ENCODE measurements around the gene PLRG1.

PLRG1 gene

DNA sequence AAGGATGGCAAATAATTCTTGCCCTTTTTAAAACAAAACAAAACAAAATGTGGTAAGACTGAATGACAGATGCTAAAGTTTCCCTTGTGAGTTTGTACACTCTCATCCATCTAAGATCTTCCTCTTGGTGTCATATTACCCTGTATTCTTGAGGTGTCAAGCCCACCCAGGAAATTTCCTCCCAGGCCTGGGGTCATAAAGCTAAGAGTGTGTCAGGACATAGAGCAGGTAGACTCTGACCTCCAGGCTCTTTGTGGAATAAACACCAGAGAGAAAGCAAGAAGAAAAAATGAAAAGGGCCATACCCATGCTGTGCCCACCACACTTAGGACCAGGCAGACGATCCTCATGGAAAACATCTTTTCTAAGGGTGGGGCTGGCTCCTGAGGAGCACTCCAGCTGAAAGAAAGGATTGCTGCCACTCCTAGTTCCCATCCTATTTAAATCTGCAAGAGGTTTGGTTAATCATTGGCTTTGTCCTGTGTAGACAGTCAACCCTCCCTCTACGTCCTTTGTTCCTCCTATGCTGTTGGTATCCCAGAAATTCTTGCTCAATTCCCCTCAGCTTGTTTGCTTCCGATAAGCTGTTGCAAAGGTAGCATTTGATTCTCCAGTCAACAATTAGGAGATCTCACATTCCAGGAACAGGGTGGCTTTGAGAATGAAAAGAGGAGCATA lies 40.3 kb upstream of the PLRG1 start, which contains the start of gene FGA:
Gene FGA (minus strand): TSS at position 414 of the 678 bp plus-strand sequence. CDS start 55 bp downstream, at position 359.
- TF ChIP-seq, protein P1, sequence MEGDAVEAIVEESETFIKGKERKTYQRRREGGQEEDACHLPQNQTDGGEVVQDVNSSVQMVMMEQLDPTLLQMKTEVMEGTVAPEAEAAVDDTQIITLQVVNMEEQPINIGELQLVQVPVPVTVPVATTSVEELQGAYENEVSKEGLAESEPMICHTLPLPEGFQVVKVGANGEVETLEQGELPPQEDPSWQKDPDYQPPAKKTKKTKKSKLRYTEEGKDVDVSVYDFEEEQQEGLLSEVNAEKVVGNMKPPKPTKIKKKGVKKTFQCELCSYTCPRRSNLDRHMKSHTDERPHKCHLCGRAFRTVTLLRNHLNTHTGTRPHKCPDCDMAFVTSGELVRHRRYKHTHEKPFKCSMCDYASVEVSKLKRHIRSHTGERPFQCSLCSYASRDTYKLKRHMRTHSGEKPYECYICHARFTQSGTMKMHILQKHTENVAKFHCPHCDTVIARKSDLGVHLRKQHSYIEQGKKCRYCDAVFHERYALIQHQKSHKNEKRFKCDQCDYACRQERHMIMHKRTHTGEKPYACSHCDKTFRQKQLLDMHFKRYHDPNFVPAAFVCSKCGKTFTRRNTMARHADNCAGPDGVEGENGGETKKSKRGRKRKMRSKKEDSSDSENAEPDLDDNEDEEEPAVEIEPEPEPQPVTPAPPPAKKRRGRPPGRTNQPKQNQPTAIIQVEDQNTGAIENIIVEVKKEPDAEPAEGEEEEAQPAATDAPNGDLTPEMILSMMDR (IDR thresholded peaks at IDR 0.05; ENCODE audit: low read depth, low read length, missing control alignments), result no peak
- H3K4me3 ChIP-seq (ENCODE audit: low read depth, low read length), result no peak within 1 kb of the TSS
- no peak for DNase-seq (ENCODE audit: low read depth)

DNA sequence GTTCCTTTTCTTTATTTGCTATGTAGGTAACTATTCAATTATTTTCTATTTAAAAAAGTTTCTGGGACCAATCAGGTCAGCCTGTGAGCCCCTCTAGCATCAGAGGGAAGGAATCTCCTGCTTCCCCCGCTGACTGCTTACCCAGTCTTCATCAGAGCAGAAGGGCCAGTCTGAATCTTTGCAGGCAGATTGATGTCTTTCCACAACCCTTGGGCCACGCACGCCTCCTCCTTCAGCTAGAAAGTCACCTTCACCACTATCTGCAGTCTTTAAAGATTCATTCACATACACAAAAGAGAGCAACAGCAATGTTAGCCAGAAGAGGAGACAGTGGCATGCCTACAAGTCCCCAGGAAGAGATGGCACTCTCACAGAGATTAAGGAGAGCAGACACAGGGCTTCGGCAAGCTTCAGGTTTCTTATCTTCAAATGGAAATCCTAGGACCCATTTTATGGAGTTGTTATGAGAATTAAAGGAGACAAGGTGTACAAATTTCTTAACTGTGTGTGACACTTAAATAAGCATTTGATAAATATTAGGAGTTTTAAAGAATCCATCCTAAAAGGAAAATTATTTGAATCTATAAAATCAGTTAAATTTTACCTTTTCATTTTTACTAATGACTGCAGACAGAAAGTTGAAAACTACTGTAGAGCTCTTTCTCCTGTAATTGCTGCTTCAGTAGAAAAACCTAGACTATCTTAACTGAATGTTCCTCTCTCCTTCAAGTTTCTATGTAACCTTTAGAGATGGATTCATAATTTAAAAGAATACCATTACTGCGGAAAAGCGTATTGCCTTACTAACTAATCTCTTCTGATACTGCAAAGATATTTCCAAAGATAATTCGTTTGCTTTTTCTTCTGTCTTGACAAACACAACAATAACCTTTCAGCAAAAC lies 39.3 kb upstream of the PLRG1 start:
- DNase-seq (ENCODE audit: low read depth), result no peak
- TF ChIP-seq, protein P1 (IDR thresholded peaks at IDR 0.05; ENCODE audit: low read depth, low read length, missing control alignments), result no peak

GRCh38 chr4:154588198-154588597 lies 38.0 kb upstream of the PLRG1 start:
- no peak overlapping the region for H3K4me3 ChIP-seq (ENCODE audit: low read depth, low read length)
- TF ChIP-seq, protein P1 (IDR thresholded peaks at IDR 0.05; ENCODE audit: low read depth, low read length, missing control alignments), result no peak
- DNase-seq (ENCODE audit: low read depth), result no peak

More for the DNA sequence above, 39.3 kb upstream of the PLRG1 start:
- no peak overlapping the region for H3K4me3 ChIP-seq (ENCODE audit: low read depth, low read length)

DNA sequence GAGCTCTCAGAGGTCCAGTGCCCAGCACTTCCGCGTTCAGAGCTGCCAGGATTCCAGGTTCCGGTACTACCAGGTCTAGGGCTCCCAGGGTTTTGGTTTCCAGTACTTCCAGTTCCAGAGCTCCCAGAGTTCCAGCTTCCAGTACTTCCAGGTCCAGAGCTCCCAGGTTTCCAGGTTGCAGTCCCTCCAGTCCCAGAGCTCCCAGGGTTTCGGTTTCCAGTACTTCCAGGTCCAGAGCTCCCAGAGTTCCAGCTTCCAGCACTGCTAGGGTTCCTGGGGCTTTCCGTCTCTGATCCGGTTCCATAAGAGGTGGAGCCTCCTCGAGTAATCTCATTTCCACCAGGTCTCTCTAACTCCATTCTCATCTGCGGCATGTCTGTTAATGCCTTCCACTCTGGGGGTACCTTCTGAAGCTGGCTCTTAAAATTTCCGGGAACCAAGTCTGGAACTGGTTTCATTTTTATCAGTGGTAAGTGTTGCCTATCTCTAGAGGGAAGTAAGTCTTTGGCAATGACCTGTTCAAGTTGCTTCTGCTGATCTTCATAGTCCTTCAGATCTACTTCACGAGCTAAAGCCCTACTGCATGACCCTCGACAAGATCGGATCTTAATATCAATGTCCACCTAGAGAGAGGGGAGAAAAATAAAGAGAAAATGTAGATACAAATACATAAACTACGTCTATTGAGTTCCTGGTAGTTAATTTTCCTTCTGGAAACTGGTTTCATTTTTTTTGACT lies 36.3 kb upstream of the PLRG1 start:
- TF ChIP-seq, protein P1 (IDR thresholded peaks at IDR 0.05; ENCODE audit: low read depth, low read length, missing control alignments), result no peak
- DNase-seq (ENCODE audit: low read depth), result no peak

GRCh38 chr4:154585369-154586018 lies 35.3 kb upstream of the PLRG1 start:
- no peak overlapping the region for H3K4me3 ChIP-seq (ENCODE audit: low read depth, low read length)
- TF ChIP-seq, protein P1 (IDR thresholded peaks at IDR 0.05; ENCODE audit: low read depth, low read length, missing control alignments), result no peak
- no peak for DNase-seq (ENCODE audit: low read depth)

More for the DNA sequence above, 36.3 kb upstream of the PLRG1 start:
- H3K4me3 ChIP-seq (ENCODE audit: low read depth, low read length), result no peak overlapping the region

GRCh38 chr4:154584259-154584658 lies 34.1 kb upstream of the PLRG1 start:
- no peak for DNase-seq (ENCODE audit: low read depth)
- no peak overlapping the region for H3K4me3 ChIP-seq (ENCODE audit: low read depth, low read length)
- TF ChIP-seq, protein P1 (IDR thresholded peaks at IDR 0.05; ENCODE audit: low read depth, low read length, missing control alignments), result no peak
